H9 (cell line): ENCODE measurements around the gene GRIN2A. TPM values are rescaled to one million over a fixed set of nuclear protein-coding genes. Genes with fewer than 3 reads are reported as not detected.

Experiments used
- DNase-seq: peaks from one replicate; pipeline ENCODE4 v3.0.0-alpha.2; 2017
- H2AFZ ChIP-seq: one replicate; pipeline ENCODE4 v1.6.1; 2013; ENCODE audit warnings: mild to moderate bottlenecking, low read length, control low read depth, moderate library complexity
- H2AK5ac ChIP-seq: 2 replicates; pipeline ENCODE4 v1.6.1; 2013; ENCODE audit warnings: low read length, control low read depth, mixed read lengths; ENCODE audit not compliant: insufficient read length
- H2BK120ac ChIP-seq: one replicate; pipeline ENCODE4 v1.6.1; 2013; ENCODE audit warnings: low read depth, mild to moderate bottlenecking, low read length, control low read depth, inconsistent platforms; ENCODE audit not compliant: poor library complexity, severe bottlenecking
- H2BK12ac ChIP-seq: 2 replicates; pipeline ENCODE4 v1.6.1; 2013; ENCODE audit warnings: low read length, control low read depth, mixed read lengths, low read depth; ENCODE audit not compliant: insufficient read length
- H2BK15ac ChIP-seq: 2 replicates; pipeline ENCODE4 v1.6.1; 2013; ENCODE audit warnings: low read depth, low read length, control low read depth
- H2BK20ac ChIP-seq: one replicate; pipeline ENCODE4 v1.6.1; 2013; ENCODE audit warnings: low read depth, mild to moderate bottlenecking, low read length, control low read depth, inconsistent platforms; ENCODE audit not compliant: poor library complexity, severe bottlenecking
- H2BK5ac ChIP-seq: 2 replicates; pipeline ENCODE4 v1.6.1; 2013; ENCODE audit warnings: low read length, control low read depth, mixed read lengths; ENCODE audit not compliant: insufficient read length
- H3K14ac ChIP-seq: 2 replicates; pipeline ENCODE4 v1.6.1; 2013; ENCODE audit warnings: low read length, control low read depth; ENCODE audit not compliant: insufficient read depth
- H3K18ac ChIP-seq: 2 replicates; pipeline ENCODE4 v1.6.1; 2013; ENCODE audit warnings: low read depth, mild to moderate bottlenecking, mixed read lengths, low read length, control low read depth; ENCODE audit not compliant: insufficient read length
- H3K23ac ChIP-seq: 2 replicates; pipeline ENCODE4 v1.6.1; 2013; ENCODE audit warnings: low read length, control low read depth, mixed read lengths, low read depth; ENCODE audit not compliant: insufficient read length
- H3K23me2 ChIP-seq: 2 replicates; pipeline ENCODE4 v1.6.1; 2013; ENCODE audit warnings: low read depth, mild to moderate bottlenecking, mixed read lengths, low read length, control low read depth; ENCODE audit not compliant: insufficient read length, poor library complexity, severe bottlenecking
- H3K27ac ChIP-seq: 2 replicates; pipeline ENCODE4 v1.5.1; 2013; ENCODE audit warnings: low read length, control low read depth, mixed read lengths, low read depth; ENCODE audit not compliant: insufficient read length
- H3K27me3 ChIP-seq: 2 replicates; pipeline ENCODE4 v1.6.1; 2013; ENCODE audit warnings: low read length, control low read depth, inconsistent platforms; ENCODE audit not compliant: insufficient read depth
- H3K4ac ChIP-seq: 2 replicates; pipeline ENCODE4 v1.6.1; 2013; ENCODE audit warnings: low read depth, mild to moderate bottlenecking, control low read depth, inconsistent platforms, low read length, moderate library complexity
- H3K4me1 ChIP-seq: 2 replicates; pipeline ENCODE4 v1.6.1; 2013; ENCODE audit warnings: low read length, control low read depth, inconsistent platforms; ENCODE audit not compliant: insufficient read depth
- H3K4me2 ChIP-seq: 2 replicates; pipeline ENCODE4 v1.6.1; 2013; ENCODE audit warnings: low read length, control low read depth, mixed read lengths; ENCODE audit not compliant: insufficient read length, insufficient read depth
- H3K56ac ChIP-seq: 2 replicates; pipeline ENCODE4 v1.6.1; 2013; ENCODE audit warnings: low read depth, mild to moderate bottlenecking, mixed read lengths, low read length, control low read depth; ENCODE audit not compliant: insufficient read length
- H3K79me1 ChIP-seq: 2 replicates; pipeline ENCODE4 v1.6.1; 2013; ENCODE audit warnings: low read depth, mild to moderate bottlenecking, moderate library complexity, low read length, control low read depth, inconsistent platforms; ENCODE audit not compliant: insufficient read depth, poor library complexity, severe bottlenecking
- H3K79me2 ChIP-seq: 2 replicates; pipeline ENCODE4 v1.6.1; 2013; ENCODE audit warnings: low read length, control low read depth, inconsistent platforms; ENCODE audit not compliant: insufficient read depth
- H3K9ac ChIP-seq: 2 replicates; pipeline ENCODE4 v1.6.1; 2013; ENCODE audit warnings: low read length, control low read depth, mixed read lengths; ENCODE audit not compliant: insufficient read length; ENCODE audit errors: extremely low read depth
- H3K9me3 ChIP-seq: one replicate; pipeline ENCODE4 v1.6.1; 2013; ENCODE audit warnings: low read depth, low read length, inconsistent platforms; ENCODE audit not compliant: control insufficient read depth
- H3T11ph ChIP-seq: one replicate; pipeline ENCODE4 v1.6.1; 2013; ENCODE audit warnings: mild to moderate bottlenecking, low read length, control low read depth, inconsistent platforms
- H4K20me1 ChIP-seq: one replicate; pipeline ENCODE4 v1.6.1; 2013; ENCODE audit not compliant: control insufficient read depth, insufficient read length, insufficient read depth
- H4K5ac ChIP-seq: 2 replicates; pipeline ENCODE4 v1.6.1; 2013; ENCODE audit warnings: low read depth, mild to moderate bottlenecking, mixed read lengths, low read length, control low read depth; ENCODE audit not compliant: insufficient read length
- H4K8ac ChIP-seq: replicated peaks from 2 replicates; pipeline ENCODE4 v1.6.1; 2013; ENCODE audit warnings: low read length, control low read depth, mixed read lengths, low read depth; ENCODE audit not compliant: insufficient read length
- H4K91ac ChIP-seq: 2 replicates; pipeline ENCODE4 v1.6.1; 2013; ENCODE audit warnings: low read depth, mild to moderate bottlenecking, moderate library complexity, mixed read lengths, low read length, control low read depth; ENCODE audit not compliant: insufficient read length
- H3K27ac Mint-ChIP-seq, 3 experiments: 2 replicates in 2 of 3; 3 replicates in 1 of 3; pipeline ENCODE4 v1.8.0; 2020 to 2021; ENCODE audit warnings: mixed read lengths in 3 of 3, mild to moderate bottlenecking in 1 of 3, moderate library complexity in 1 of 3
- H3K27me3 Mint-ChIP-seq: 2 replicates; pipeline ENCODE4 v1.8.0; 2021; ENCODE audit warnings: low read depth, mild to moderate bottlenecking, moderate library complexity, mixed read lengths
- H3K36me3 Mint-ChIP-seq, 3 experiments: 2 replicates in 2 of 3; 3 replicates in 1 of 3; pipeline ENCODE4 v1.8.0; 2020 to 2021; ENCODE audit warnings: low read depth in 3 of 3, mixed read lengths in 3 of 3; ENCODE audit not compliant: insufficient read depth in 1 of 3
- H3K4me1 Mint-ChIP-seq, 2 experiments: 2 replicates each; pipeline ENCODE4 v1.8.0; 2020; ENCODE audit warnings: mixed read lengths in 2 of 2
- H3K4me3 Mint-ChIP-seq, 2 experiments: 2 replicates in 1 of 2; 3 replicates in 1 of 2; pipeline ENCODE4 v1.8.0; 2020 to 2021; ENCODE audit warnings: mild to moderate bottlenecking in 2 of 2, mixed read lengths in 2 of 2, moderate library complexity in 1 of 2
- H3K9me3 Mint-ChIP-seq, 2 experiments: 2 replicates in 1 of 2; 3 replicates in 1 of 2; pipeline ENCODE4 v1.8.0; 2020; ENCODE audit warnings: mild to moderate bottlenecking in 2 of 2, mixed read lengths in 2 of 2, moderate library complexity in 1 of 2
- total RNA-seq: library from RNA; stranded (reverse); gene quantifications from 2 replicates; pipeline ENCODE4 v1.2.1, GENCODE V29; 2021
- TF ChIP-seq, protein P1 (sequence below): fragments of 200-600 bp; sonication (generic); conservative IDR thresholded peaks from 3 replicates; pipeline ENCODE4 v1.8.0; 2021; ENCODE audit warnings: antibody characterized with exemption, mild to moderate bottlenecking

GRIN2A gene
- total RNA-seq, 1 experiment from 2014 or later: 1.5 TPM

DNA sequence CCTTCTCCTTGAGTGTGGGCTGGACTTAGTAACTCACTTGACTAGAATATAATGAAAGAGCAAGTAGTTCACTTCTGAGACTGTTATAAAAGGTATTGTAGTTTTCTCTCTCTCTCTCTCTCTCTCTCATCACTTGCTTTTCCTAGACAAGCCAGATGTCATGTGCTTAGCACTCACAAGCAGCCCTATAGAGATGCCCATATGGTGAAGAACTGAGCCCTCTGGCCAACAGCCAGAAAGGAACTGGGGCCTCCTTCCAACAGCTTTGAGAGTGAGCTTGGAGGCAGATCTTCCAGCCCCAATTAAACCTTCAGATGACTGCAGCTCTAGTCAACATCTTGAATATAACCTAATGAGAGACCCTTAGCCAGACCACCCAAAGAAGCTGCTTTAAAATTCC lies 440.5 kb downstream of the GRIN2A start:
- no peak overlapping the region for H2BK12ac ChIP-seq
- Mint-ChIP-seq H3K4me1 (no peaks in the 10 kb centered on the region), H3K27me3 (no peaks in the 10 kb centered on the region), H3K27ac (no peak overlapping the region; a peak in 1 of 7 replicates), H3K36me3 (no peaks in the 10 kb centered on the region), H3K4me3 (no peak overlapping the region), H3K9me3 (no peaks in the 10 kb centered on the region)
- no peak overlapping the region for H3K4ac ChIP-seq
- no peak overlapping the region for H4K5ac ChIP-seq
- no peak overlapping the region for H2BK20ac ChIP-seq
- no peak overlapping the region for H2AFZ ChIP-seq
- H3K9me3 ChIP-seq: no peaks in the 10 kb centered on the region
- H3K79me2 ChIP-seq: no peaks in the 10 kb centered on the region
- TF ChIP-seq, protein P1, sequence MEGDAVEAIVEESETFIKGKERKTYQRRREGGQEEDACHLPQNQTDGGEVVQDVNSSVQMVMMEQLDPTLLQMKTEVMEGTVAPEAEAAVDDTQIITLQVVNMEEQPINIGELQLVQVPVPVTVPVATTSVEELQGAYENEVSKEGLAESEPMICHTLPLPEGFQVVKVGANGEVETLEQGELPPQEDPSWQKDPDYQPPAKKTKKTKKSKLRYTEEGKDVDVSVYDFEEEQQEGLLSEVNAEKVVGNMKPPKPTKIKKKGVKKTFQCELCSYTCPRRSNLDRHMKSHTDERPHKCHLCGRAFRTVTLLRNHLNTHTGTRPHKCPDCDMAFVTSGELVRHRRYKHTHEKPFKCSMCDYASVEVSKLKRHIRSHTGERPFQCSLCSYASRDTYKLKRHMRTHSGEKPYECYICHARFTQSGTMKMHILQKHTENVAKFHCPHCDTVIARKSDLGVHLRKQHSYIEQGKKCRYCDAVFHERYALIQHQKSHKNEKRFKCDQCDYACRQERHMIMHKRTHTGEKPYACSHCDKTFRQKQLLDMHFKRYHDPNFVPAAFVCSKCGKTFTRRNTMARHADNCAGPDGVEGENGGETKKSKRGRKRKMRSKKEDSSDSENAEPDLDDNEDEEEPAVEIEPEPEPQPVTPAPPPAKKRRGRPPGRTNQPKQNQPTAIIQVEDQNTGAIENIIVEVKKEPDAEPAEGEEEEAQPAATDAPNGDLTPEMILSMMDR: no peak
- H3K56ac ChIP-seq: no peak overlapping the region
- no peak overlapping the region for H3K18ac ChIP-seq
- H2BK5ac ChIP-seq: no peak overlapping the region
- no peak for DNase-seq
- H3K27me3 ChIP-seq: no peaks in the 10 kb centered on the region
- H3K23me2 ChIP-seq: no peaks in the 10 kb centered on the region
- no peak overlapping the region for H3K14ac ChIP-seq
- no peak overlapping the region for H3T11ph ChIP-seq
- H3K79me1 ChIP-seq: no peaks in the 10 kb centered on the region
- H4K91ac ChIP-seq: no peak overlapping the region
- no peaks in the 10 kb centered on the region for H3K4me1 ChIP-seq
- no peak overlapping the region for H3K23ac ChIP-seq
- H2BK120ac ChIP-seq: no peak overlapping the region
- H4K8ac ChIP-seq: no peak overlapping the region
- no peak overlapping the region for H3K4me2 ChIP-seq
- no peak overlapping the region for H3K9ac ChIP-seq
- no peak overlapping the region for H2AK5ac ChIP-seq
- H4K20me1 ChIP-seq: no peaks in the 10 kb centered on the region
- H2BK15ac ChIP-seq: no peak overlapping the region
- no peak overlapping the region for H3K27ac ChIP-seq
